HG03558 (cell line): Measurements from ENCODE around the gene SERPINA9.
"Not testable (repeated sequence)": the region's sequence is repeated elsewhere in the genome, so short reads cannot be mapped to it uniquely, and the experiment has no call there.

Source experiments
- ATAC-seq: cut with Tn5 transposase; IDR thresholded peaks from one replicate; pipeline ENCODE4 v1.9.1; 2021; ENCODE audit warnings: moderate number of reproducible peaks; ENCODE audit not compliant: unreplicated experiment; ENCODE audit errors: extremely low read depth

The SERPINA9 gene

GRCh38 chr14:94439453-94440057, 36.4 kb downstream of the SERPINA9 start:
- no peak for ATAC-seq

- no peak for ATAC-seq
These were observed 47.4 kb downstream of the SERPINA9 start for GRCh38 chr14:94428610-94429009.

- no peak for ATAC-seq
These were observed 48.9 kb downstream of the SERPINA9 start for GRCh38 chr14:94427016-94427613.

- no peak for ATAC-seq
These were observed 49.5 kb downstream of the SERPINA9 start for GRCh38 chr14:94426526-94426925.

GRCh38 chr14:94424371-94424770, 51.6 kb downstream of the SERPINA9 start:
- no peak for ATAC-seq

- ATAC-seq, result no peak
These were observed 52.4 kb downstream of the SERPINA9 start for GRCh38 chr14:94423453-94424056.

GRCh38 chr14:94421316-94421715, 54.7 kb downstream of the SERPINA9 start:
- no peak for ATAC-seq

GRCh38 chr14:94417497-94418205, 58.3 kb downstream of the SERPINA9 start:
- not testable (repeated sequence) for ATAC-seq
